Mucosa of descending colon (tissue), 3 donors: ENCODE results near the gene TSPAN4. TPM values are rescaled to one million over a fixed set of nuclear protein-coding genes. Genes with fewer than 3 reads are reported as not detected.

ENCODE experiments used
- ATAC-seq: fragments of 200-7000 bp; cut with Tn5 transposase; one replicate; pipeline ENCODE4 v1.9.1; 2020; ENCODE audit warnings: mild to moderate bottlenecking, moderate library complexity
- DNase-seq, 3 donors: peaks; one replicate each; pipeline ENCODE4 v3.0.0-alpha.2; 2020
- H3K36me3 ChIP-seq: fragments of 200-600 bp; one replicate; pipeline ENCODE4 v1.8.0; 2021; ENCODE audit warnings: low read depth, mild to moderate bottlenecking
- H3K4me1 ChIP-seq: fragments of 200-600 bp; one replicate; pipeline ENCODE4 v1.8.0; 2021; ENCODE audit warnings: low read depth, mild to moderate bottlenecking
- H3K4me3 ChIP-seq: fragments of 200-600 bp; one replicate; pipeline ENCODE4 v1.8.0; 2021; ENCODE audit warnings: mild to moderate bottlenecking
- H3K9me3 ChIP-seq: fragments of 200-600 bp; one replicate; pipeline ENCODE4 v1.8.0; 2021; ENCODE audit warnings: mild to moderate bottlenecking
- CTCF ChIP-seq: fragments of 200-600 bp; IDR thresholded peaks from one replicate; pipeline ENCODE4 v1.8.0; 2022; ENCODE audit warnings: antibody characterized with exemption, mild to moderate bottlenecking
- intact Hi-C, 2 donors: fragments of 100-400 bp; cut with DNase I in 1 of 2; cut with micrococcal nuclease in 1 of 2; formaldehyde crosslinking; loops; one replicate each; pipeline versions ENCODE4 v1.11.0 to v1.11.1; 2022; cut with DNase I, micrococcal nuclease
- total RNA-seq, 3 donors: library from RNA; stranded (reverse); fragmentation: NEBNext Ultra II Directional in 2 of 3; extraction: Animal tissue kit (Norgen Biotek cat#: 25700) in 2 of 3; gene quantifications; one replicate each; pipeline versions ENCODE4 v1.2.1 to v1.2.4, GENCODE V29; 2021 to 2023
- donor health status: DM: no; HTN: no; CAD: no; lungs with moderate emphysema.
- donor health status: DM: no; HTN: no; CAD: no.
- donor health status: DM: no; HTN: yes; CAD: no.

Gene TSPAN4
- total RNA-seq, 3 donors from 2014 or later, result 9.2 to 42.4 (median 24.7) TPM

DNA sequence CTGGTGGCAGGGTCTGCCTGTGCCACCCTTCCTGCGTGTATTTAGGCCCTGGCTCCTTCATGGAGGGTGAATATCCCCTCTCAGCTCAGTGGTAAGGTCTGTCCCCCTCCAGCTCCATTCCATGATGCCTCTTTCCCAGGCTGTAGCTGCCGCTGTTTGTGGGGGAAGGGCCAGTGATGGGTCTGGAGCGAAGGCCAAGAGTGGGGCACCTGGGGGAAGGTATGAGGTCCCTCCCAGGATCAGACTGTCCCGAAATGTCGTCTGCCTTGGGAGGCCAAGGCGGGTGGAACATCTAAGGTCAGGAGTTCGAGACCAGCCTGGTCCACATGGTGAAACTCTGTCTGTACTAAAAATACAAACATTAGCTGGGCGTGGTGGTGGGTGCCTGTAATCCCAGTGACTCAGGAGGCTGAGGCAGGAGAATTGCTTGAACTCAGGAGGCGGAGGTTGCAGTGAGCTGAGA, 8.8 kb upstream of the TSPAN4 start:
- DNase-seq, result peak in 2 of 3 donors; percentile 54 to 62
- Histone ChIP-seq H3K9me3 (no peaks in the 10 kb centered on the region), H3K4me3 (peak overlapping the region; percentile 46), H3K36me3 (no peaks in the 10 kb centered on the region), H3K4me1 (peaks cover 55% of the 10 kb centered on the region)
- intact Hi-C loops, result no loop called here
- ATAC-seq, result peak; percentile 4
- no peak for TF ChIP-seq CTCF

DNA sequence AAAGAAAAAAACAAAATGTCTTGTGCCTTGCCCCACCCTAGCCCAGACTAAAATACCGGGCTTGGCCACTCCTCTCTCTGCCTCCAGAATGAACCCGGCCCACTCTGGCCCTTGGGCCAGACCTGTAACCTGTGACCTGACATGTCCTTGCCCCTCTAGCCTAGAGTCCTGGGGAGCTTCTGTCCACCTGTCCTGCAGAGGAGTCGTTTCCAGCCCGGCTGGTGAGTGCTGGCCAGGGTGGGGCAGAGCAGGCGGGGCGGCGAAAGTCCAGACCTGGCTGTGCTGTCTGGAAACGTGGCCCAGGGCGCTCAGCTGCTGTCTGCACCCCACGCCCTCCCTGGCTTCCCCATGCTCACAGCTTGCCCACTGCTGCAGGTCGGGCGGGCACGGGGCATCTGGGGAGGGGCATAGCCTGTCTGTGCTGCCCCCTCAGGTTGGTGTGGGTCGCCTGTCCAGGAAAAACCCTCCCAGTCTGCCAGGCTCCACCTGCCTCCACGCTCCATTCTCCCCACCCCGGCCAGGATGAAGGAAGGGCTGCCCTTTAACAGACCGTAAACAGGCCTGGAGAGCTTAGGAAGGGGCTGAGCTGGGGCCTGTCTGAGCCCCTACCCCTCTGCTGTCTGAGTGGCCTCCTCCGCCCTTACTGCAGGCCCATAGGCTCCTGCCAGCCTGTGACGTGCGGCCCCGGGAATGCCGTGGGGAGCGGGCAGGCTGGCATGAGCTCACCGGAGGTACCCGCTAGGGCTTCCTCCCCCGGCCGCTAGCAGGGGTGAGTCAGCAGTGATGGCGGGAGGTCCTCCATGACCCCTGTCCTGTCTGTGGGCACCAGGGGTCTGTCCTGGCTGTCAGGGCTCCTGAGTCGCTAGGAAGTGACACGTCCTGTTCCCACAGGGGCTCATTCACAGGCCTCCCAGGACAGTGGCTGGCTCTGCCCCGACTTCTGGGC, 8.0 kb upstream of the TSPAN4 start:
- Histone ChIP-seq H3K9me3 (no peaks in the 10 kb centered on the region), H3K4me3 (no peak overlapping the region), H3K36me3 (no peaks in the 10 kb centered on the region), H3K4me1 (peaks cover 47% of the 10 kb centered on the region)
- peak; percentile 85 to 88 (median 86) for DNase-seq
- intact Hi-C loops, result no loop called here
- no peak for TF ChIP-seq CTCF
- peak; percentile 64 for ATAC-seq

DNA sequence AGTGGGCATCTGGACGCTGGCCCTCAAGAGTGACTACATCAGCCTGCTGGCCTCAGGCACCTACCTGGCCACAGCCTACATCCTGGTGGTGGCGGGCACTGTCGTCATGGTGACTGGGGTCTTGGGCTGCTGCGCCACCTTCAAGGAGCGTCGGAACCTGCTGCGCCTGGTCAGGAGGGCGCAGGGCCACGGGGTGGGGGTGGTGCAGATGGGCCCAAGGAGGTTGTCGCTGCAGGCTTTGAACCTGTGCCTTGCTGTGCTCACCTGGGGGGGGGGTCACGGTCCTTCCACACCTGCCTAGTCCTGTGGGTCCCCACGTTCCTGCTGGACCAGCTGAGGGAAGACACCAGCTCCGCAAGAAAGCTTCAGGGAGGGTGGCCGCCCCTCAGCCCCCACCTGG, 6.4 kb upstream of the TSPAN4 start:
- Histone ChIP-seq H3K4me1 (peaks cover 42% of the 10 kb centered on the region), H3K36me3 (no peaks in the 10 kb centered on the region), H3K9me3 (no peaks in the 10 kb centered on the region), H3K4me3 (no peak overlapping the region)
- TF ChIP-seq CTCF, result no peak
- peak in 1 of 3 donors; percentile 16 for DNase-seq
- no peak for ATAC-seq
- intact Hi-C loops, result no loop called here

DNA sequence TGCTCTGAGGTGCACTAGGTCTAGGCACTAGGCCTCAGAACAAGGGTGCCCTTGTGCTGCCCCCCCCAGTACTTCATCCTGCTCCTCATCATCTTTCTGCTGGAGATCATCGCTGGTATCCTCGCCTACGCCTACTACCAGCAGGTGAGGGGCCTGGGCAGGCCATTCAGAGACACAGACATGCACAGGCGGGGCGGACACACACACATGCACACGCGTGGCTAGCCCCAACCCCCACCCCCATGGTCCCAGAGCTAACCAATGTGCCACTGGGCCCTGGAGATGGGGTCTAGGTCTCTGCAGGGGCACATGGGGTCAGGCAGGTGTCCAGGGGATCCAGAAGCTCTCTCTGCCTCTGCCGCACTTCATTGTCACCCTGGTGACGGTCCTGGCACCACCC, 6.0 kb upstream of the TSPAN4 start:
- intact Hi-C loops, result no loop called here
- no peaks in the 10 kb centered on the region for H3K9me3 ChIP-seq
- peaks cover 44% of the 10 kb centered on the region for H3K4me1 ChIP-seq
- no peak overlapping the region for H3K4me3 ChIP-seq
- TF ChIP-seq CTCF, result no peak
- H3K36me3 ChIP-seq, result no peaks in the 10 kb centered on the region
- ATAC-seq (no peak), DNase-seq (no peak)

GRCh38 chr11:837189-837989, 5.3 kb upstream of the TSPAN4 start:
- DNase-seq, result peak in 1 of 3 donors; percentile 25
- no peaks in the 10 kb centered on the region for H3K9me3 ChIP-seq
- TF ChIP-seq CTCF, result no peak
- no peak for ATAC-seq
- no peak overlapping the region for H3K4me3 ChIP-seq
- intact Hi-C loops, result no loop called here
- H3K36me3 ChIP-seq, result no peaks in the 10 kb centered on the region
- H3K4me1 ChIP-seq, result peaks cover 37% of the 10 kb centered on the region
